Activated naive CD8-positive, alpha-beta T cell treated with anti-CD3 and anti-CD28 coated beads, Interleukin-2, amount 50 U/mL, for 16 hours (primary cell): ENCODE data around the gene LHB.

Source experiments
- DNase-seq: peaks from one replicate; pipeline ENCODE4 v3.0.0-alpha.2; 2020; ENCODE audit warnings: low read depth, low spot score

LHB gene

GRCh38 chr19:48985711-48986110 lies 31.2 kb downstream of the LHB start:
- no peak for DNase-seq

GRCh38 chr19:48982280-48982679 lies 34.6 kb downstream of the LHB start:
- DNase-seq = no peak

- no peak for DNase-seq
Measured at GRCh38 chr19:48977061-48977460, 39.8 kb downstream of the LHB start.

GRCh38 chr19:48975947-48976847 lies 40.7 kb downstream of the LHB start:
- no peak for DNase-seq

GRCh38 chr19:48970923-48971395 lies 45.9 kb downstream of the LHB start:
- peak; percentile 68 for DNase-seq

- DNase-seq = no peak
Measured at GRCh38 chr19:48970139-48970766, 46.6 kb downstream of the LHB start.

- DNase-seq = no peak
Measured at GRCh38 chr19:48969276-48970138, 47.4 kb downstream of the LHB start.

- DNase-seq = no peak
Measured at GRCh38 chr19:48968813-48969218, 48.1 kb downstream of the LHB start.

- DNase-seq = no peak
Measured at GRCh38 chr19:48968179-48968661, 48.7 kb downstream of the LHB start.

GRCh38 chr19:48967346-48968178 lies 49.3 kb downstream of the LHB start:
- DNase-seq = no peak

- DNase-seq = no peak
Measured at GRCh38 chr19:48966541-48967345, 50.1 kb downstream of the LHB start.
